Body of pancreas (tissue), 4 donors: Measurements from ENCODE around the gene DOHH.

Experiments
- CTCF ChIP-seq, 7 experiments: fragments of 450-650 bp in 4 of 7; fragments of 200-600 bp in 3 of 7; sonication (generic) in 3 of 7; IDR thresholded peaks; one replicate each; pipeline ENCODE4 v1.5.1; 2016 to 2019; ENCODE audit warnings: antibody characterized with exemption in 7 of 7
- POLR2A ChIP-seq, 3 donors: fragments of 450-650 bp; IDR thresholded peaks; one replicate each; pipeline ENCODE4 v1.6.1; 2016; ENCODE audit warnings: antibody characterized with exemption in 3 of 3, mild to moderate bottlenecking in 2 of 3

GRCh38 chr19:3519126-3519525 lies 18.7 kb upstream of the DOHH start:
- TF ChIP-seq CTCF (IDR thresholded peaks at IDR 0.05) (no peak), POLR2A (IDR thresholded peaks at IDR 0.05) (no peak)
